ENCODE data around the gene WDR45B.

WDR45B gene

DNA sequence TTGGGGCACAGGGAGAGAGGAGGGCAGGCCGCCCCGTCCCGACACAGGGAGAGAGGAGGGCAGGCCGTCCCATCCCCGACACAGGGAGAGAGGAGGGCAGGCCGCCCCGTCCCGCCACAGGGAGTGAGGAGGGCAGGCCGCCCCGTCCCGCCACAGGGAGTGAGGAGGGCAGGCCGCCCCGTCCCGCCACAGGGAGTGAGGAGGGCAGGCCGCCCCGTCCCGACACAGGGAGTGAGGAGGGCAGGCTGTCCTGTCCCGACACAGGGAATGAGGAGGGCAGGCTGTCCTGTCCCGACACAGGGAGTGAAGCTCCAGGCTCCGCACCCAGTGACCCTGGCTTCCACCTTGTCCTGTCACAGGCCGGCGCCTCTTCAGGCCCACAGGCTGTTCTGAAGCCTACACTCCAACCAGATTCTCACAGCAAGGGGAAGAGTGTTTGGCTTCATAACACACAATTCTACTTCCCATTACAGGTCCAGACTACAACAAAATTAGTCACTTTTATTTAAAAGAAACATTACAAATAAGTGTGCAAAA lies 34.1 kb downstream of the WDR45B start:
- TF ChIP-seq, protein P1, sequence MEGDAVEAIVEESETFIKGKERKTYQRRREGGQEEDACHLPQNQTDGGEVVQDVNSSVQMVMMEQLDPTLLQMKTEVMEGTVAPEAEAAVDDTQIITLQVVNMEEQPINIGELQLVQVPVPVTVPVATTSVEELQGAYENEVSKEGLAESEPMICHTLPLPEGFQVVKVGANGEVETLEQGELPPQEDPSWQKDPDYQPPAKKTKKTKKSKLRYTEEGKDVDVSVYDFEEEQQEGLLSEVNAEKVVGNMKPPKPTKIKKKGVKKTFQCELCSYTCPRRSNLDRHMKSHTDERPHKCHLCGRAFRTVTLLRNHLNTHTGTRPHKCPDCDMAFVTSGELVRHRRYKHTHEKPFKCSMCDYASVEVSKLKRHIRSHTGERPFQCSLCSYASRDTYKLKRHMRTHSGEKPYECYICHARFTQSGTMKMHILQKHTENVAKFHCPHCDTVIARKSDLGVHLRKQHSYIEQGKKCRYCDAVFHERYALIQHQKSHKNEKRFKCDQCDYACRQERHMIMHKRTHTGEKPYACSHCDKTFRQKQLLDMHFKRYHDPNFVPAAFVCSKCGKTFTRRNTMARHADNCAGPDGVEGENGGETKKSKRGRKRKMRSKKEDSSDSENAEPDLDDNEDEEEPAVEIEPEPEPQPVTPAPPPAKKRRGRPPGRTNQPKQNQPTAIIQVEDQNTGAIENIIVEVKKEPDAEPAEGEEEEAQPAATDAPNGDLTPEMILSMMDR (IDR thresholded peaks at IDR 0.05), result no peak
- H3K4me3 ChIP-seq (ENCODE audit: low read depth in 1 of 2, low read length in 1 of 2), result no peak overlapping the region

GRCh38 chr17:82613283-82614094 lies 34.8 kb downstream of the WDR45B start:
- no peak overlapping the region for H3K4me3 ChIP-seq (ENCODE audit: low read depth in 1 of 2, low read length in 1 of 2)
- no peak overlapping the region for H3K27ac ChIP-seq
- H3K36me3 ChIP-seq, result peaks cover 80% of the 10 kb centered on the region
- H3K27me3 ChIP-seq, result no peaks in the 10 kb centered on the region
- TF ChIP-seq, protein P1 (IDR thresholded peaks at IDR 0.05), result no peak
- H3K9me3 ChIP-seq, result no peaks in the 10 kb centered on the region
- H3K4me1 ChIP-seq (ENCODE audit: control insufficient read depth in 1 of 2, insufficient read depth in 1 of 2, low read depth in 1 of 2, low read length in 1 of 2), result no peaks in the 10 kb centered on the region

More for the DNA sequence above, 34.1 kb downstream of the WDR45B start:
- no peaks in the 10 kb centered on the region for H3K27me3 ChIP-seq
- H3K27ac ChIP-seq, result no peak overlapping the region
- H3K4me1 ChIP-seq (ENCODE audit: control insufficient read depth in 1 of 2, insufficient read depth in 1 of 2, low read depth in 1 of 2, low read length in 1 of 2), result no peaks in the 10 kb centered on the region
- H3K9me3 ChIP-seq, result no peaks in the 10 kb centered on the region
- H3K36me3 ChIP-seq, result peaks cover 87% of the 10 kb centered on the region

DNA sequence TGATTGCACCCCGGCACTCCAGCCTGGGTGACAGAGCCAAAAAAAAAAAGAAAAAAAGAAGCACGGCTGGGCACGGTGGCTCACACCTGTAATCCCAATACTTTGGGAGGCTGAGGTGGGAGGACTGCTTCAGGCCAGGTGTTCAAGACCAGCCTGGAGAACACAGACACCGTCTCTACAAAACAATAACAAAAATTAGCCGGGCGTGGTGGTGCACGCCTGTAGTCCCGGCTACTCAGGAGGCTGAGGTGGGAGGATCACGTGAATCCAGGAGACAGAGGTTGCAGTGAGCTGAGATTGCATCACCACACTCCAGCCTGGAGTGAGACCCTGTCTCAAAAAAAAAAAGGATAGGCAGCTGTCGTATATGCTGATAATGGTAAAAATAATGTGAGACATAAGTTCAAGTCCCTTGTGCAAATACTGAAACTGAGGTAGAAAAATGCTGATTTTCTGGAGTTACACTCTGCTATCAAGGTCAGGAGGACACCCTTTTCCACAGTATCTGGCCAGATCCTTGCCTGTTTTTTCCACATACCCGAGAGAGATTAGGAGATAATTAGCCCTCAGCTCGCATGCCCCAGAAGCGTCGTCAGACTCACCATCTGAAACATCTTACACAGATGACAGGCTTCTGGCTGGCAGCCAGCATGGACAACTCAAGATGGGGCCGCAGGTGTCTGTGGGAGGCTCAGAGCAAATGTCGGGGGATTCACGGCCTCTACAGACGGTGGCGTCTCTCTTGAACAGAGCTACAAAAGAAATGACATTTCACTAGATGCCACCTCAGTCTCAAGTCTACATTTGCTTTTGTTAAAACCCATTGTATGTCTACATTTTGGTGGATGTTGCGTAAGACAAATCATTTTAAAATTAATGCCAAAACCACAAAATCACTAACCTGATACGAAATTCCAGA lies 36.8 kb downstream of the WDR45B start:
- Histone ChIP-seq H3K27ac (no peak overlapping the region), H3K4me3 (ENCODE audit: low read depth in 1 of 2, low read length in 1 of 2) (no peak overlapping the region), H3K9me3 (no peaks in the 10 kb centered on the region), H3K27me3 (no peaks in the 10 kb centered on the region), H3K36me3 (peaks cover 61% of the 10 kb centered on the region), H3K4me1 (ENCODE audit: control insufficient read depth in 1 of 2, insufficient read depth in 1 of 2, low read depth in 1 of 2, low read length in 1 of 2) (no peaks in the 10 kb centered on the region)
- TF ChIP-seq, protein P1 (IDR thresholded peaks at IDR 0.05), result no peak

GRCh38 chr17:82609655-82610054 lies 38.6 kb downstream of the WDR45B start:
- no peaks in the 10 kb centered on the region for H3K4me1 ChIP-seq (ENCODE audit: control insufficient read depth in 1 of 2, insufficient read depth in 1 of 2, low read depth in 1 of 2, low read length in 1 of 2)
- no peak overlapping the region for H3K4me3 ChIP-seq (ENCODE audit: low read depth in 1 of 2, low read length in 1 of 2)
- no peaks in the 10 kb centered on the region for H3K27me3 ChIP-seq
- H3K27ac ChIP-seq, result no peak overlapping the region
- no peaks in the 10 kb centered on the region for H3K9me3 ChIP-seq
- H3K36me3 ChIP-seq, result peaks cover 61% of the 10 kb centered on the region
- TF ChIP-seq, protein P1 (IDR thresholded peaks at IDR 0.05), result no peak

- Histone ChIP-seq H3K9me3 (no peaks in the 10 kb centered on the region), H3K27me3 (no peaks in the 10 kb centered on the region), H3K4me1 (ENCODE audit: control insufficient read depth in 1 of 2, insufficient read depth in 1 of 2, low read depth in 1 of 2, low read length in 1 of 2) (peaks cover 0 to 4% of the 10 kb centered on the region in 2 experiments), H3K27ac (no peak overlapping the region), H3K4me3 (ENCODE audit: low read depth in 1 of 2, low read length in 1 of 2) (no peak overlapping the region), H3K36me3 (peaks cover 61% of the 10 kb centered on the region)
- TF ChIP-seq, protein P1 (IDR thresholded peaks at IDR 0.05), result no peak
Observed at GRCh38 chr17:82608816-82609215, 39.4 kb downstream of the WDR45B start.
